HL-60 (cell line): ENCODE data around the gene MDM1.

Experiments
- DNase-seq, 2 experiments: peaks; one replicate each; pipeline ENCODE4 v3.0.0-alpha.2; 2010 to 2020; ENCODE audit warnings: low read depth in 1 of 2, low spot score in 1 of 2
- H3K27ac ChIP-seq: fragments of 250-450 bp; sonication (Bioruptor Pico); replicated peaks from 2 replicates; pipeline ENCODE4 v1.5.1; 2020; ENCODE audit warnings: mild to moderate bottlenecking, moderate library complexity
- H3K27me3 ChIP-seq: fragments of 250-450 bp; sonication (Bioruptor Pico); 2 replicates; pipeline ENCODE4 v1.5.1; 2021; ENCODE audit warnings: mild to moderate bottlenecking, moderate library complexity; ENCODE audit not compliant: insufficient read depth, poor library complexity, severe bottlenecking
- H3K4me3 ChIP-seq: replicated peaks from 2 replicates; pipeline ENCODE4 v1.5.1; 2011; ENCODE audit warnings: mild to moderate bottlenecking, control low read depth, low read length; ENCODE audit not compliant: insufficient read depth
- CTCF ChIP-seq: IDR thresholded peaks from one replicate; pipeline ENCODE4 v1.5.1; 2011; ENCODE audit warnings: low read length, control low read depth, inconsistent platforms; ENCODE audit not compliant: insufficient read depth
- GABPA ChIP-seq: IDR thresholded peaks from 2 replicates; pipeline ENCODE4 v1.6.1; 2012; ENCODE audit warnings: low read depth
- POLR2AphosphoS5 ChIP-seq: IDR thresholded peaks from 2 replicates; pipeline ENCODE4 v1.6.1; 2012; ENCODE audit warnings: low read depth
- REST ChIP-seq: IDR thresholded peaks from 2 replicates; pipeline ENCODE4 v1.6.1; 2012; ENCODE audit warnings: low read depth; ENCODE audit not compliant: insufficient replicate concordance
- SPI1 ChIP-seq: IDR thresholded peaks from 2 replicates; pipeline ENCODE4 v1.6.1; 2012; ENCODE audit warnings: low read depth, mild to moderate bottlenecking, borderline replicate concordance

MDM1 gene

GRCh38 chr12:68294251-68294650 is 37.9 kb downstream of the MDM1 start:
- no peak for DNase-seq
- Histone ChIP-seq H3K4me3 (no peak overlapping the region), H3K27ac (no peak overlapping the region), H3K27me3 (no peaks in the 10 kb centered on the region)
- TF ChIP-seq GABPA (no peak), POLR2AphosphoS5 (no peak), CTCF (no peak), REST (no peak), SPI1 (no peak)

GRCh38 chr12:68293347-68293746 is 38.8 kb downstream of the MDM1 start:
- Histone ChIP-seq H3K27ac (no peak overlapping the region), H3K27me3 (no peaks in the 10 kb centered on the region), H3K4me3 (no peak overlapping the region)
- no peak for DNase-seq
- TF ChIP-seq REST, result no peak
- no peak for TF ChIP-seq SPI1
- no peak for TF ChIP-seq CTCF
- no peak for TF ChIP-seq POLR2AphosphoS5

- Histone ChIP-seq H3K27me3 (no peaks in the 10 kb centered on the region), H3K4me3 (no peak overlapping the region), H3K27ac (no peak overlapping the region)
- TF ChIP-seq SPI1, result no peak
- TF ChIP-seq GABPA, result no peak
- no peak for TF ChIP-seq POLR2AphosphoS5
- no peak for TF ChIP-seq REST
- no peak for TF ChIP-seq CTCF
- no peak for DNase-seq
Measured at GRCh38 chr12:68292151-68292943, 39.8 kb downstream of the MDM1 start.
